RPMI8226 (cell line): Measurements from ENCODE around the gene MMRN2.

Experiments
- DNase-seq: peaks from one replicate; pipeline ENCODE4 v3.0.0-alpha.2; 2015

Gene MMRN2

DNA sequence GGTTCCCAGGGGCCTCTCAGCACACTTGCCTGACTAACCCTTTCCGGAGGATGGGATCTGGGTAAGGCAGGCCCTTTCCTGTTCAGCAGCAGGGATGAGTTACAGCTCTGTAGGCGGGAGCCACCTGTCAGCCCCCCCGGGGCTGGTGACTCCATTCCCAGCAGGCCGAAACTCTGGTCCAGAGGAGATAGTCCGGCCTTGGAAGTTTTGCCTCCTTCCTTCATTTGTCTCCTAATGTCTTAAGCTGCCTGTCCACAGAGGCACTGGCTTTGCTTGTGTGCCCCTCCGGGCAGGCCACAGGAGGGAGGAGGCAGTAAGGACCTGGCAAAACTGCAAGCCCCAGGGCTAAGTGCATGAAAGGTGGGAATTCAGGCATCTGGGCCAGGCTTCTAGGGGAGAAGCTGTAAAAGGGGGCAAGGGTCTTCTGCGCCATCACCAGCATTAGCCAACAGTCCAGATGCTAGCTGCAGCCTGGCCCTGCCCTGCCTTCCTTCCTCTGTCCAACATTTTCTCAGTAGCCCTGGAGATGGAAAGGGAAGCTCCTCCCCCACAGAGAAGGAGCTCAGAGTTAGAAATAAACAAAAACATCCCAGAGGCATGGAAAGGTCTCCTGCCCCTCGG, 12.1 kb upstream of the MMRN2 start:
- DNase-seq, result no peak

DNA sequence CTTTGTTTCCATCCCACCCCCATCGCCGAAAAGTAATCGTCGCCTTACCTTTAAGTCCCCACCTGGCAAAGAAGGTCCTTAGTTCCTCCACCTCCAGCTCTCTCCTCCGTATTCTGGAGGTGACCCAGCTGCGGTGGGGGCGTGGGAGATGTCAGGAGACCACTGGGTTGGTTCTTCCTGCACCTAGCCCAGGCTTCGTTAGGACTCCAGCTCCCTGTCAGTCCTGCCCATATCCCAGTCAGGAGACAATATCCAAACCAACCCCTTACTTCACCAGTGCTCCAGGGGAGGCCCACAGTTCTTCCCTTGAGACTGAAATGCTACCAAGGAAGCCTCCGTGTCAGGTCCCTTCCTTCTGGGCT, 11.6 kb upstream of the MMRN2 start:
- DNase-seq, result no peak

DNA sequence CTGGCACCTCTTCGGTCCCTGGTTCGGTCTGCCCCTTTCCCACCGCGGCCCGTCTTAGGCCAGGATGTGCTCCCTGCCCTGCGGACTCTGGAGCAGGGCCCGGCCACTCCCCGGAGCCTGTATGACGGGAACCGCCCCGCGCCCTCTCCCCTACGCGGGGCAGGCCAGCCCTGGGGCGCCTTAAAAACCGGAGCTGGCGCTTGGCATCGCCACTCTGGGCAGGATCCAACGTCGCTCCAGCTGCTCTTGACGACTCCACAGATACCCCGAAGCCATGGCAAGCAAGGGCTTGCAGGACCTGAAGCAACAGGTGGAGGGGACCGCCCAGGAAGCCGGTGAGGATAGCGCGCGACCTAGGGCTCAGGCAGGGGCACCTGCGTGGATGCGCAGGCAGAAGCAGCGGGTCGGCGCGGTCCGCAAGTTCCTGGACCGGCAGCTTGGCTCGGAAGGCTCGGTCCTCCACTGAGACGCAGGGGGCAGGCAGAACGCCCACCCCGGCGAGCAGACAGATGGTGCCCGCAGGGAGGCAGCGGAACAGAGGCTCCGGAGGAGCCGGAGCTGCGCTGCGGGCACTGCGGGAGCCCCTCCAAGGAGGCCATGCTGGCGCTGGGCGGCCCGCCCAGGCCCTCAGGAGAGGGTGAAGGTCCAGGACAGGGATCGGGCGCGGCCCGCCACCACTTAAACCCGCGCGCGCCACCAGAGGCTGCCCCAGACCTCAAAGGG, 11.0 kb upstream of the MMRN2 start, which contains the start of gene ADIRF:
TSS of gene ADIRF (plus strand) at position 212 of the 723 bp plus-strand sequence. CDS start at position 275, 63 bp downstream.
- DNase-seq, result no peak

DNA sequence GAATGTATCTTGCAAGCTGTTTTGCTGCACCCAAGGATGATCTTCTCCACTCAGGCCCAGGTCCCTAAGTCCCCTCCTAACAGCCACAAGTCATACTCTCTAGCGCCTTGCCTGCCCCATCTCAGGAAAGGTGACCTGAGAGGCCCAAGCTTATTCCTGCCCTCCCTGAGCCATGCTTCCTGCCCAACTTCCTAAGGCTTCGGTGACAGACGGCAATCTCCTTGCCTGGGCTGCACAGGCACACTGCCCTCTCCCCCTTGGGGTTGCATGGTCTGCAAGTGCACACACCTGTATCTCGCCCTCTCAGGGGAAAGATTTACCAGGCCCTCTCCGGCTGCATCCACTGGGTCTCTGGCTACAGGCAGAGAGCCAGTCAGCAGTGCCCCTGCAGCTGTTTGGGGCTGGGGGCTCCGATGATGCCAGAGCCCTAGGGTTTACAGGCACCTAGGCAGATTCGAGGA, 10.1 kb upstream of the MMRN2 start:
- no peak for DNase-seq

DNA sequence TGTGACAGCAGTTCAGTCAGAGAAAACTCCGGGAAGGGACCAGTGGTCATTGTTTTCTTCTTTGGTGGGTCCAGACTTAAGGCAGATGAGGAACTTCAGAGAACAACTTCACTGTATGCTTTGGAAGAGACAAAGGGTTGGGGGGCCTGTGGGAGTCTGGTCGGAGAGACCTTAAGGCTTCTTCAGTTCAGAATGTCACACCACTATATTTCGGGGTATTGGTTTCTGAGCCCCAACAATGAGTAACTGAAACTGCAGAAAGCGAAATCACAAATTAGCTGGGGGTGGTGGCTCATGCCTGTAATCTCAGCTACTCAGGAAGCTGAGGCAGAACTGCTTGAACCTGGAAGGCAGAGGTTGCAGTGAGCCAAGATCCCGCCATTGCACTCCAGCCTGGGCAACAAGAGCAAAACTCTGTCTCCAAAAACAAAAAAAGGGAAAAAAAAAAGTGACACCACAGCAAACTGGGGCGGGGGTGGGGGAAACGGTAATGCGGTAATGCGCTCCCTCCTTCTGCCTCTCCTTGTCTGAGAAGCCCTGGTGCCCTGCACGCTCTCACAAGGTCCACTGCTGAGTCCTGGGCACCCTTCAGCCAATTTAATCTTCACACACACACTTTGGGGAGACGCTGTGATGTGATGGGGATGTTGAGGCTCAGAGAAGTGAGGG, 8.7 kb upstream of the MMRN2 start:
- no peak for DNase-seq

DNA sequence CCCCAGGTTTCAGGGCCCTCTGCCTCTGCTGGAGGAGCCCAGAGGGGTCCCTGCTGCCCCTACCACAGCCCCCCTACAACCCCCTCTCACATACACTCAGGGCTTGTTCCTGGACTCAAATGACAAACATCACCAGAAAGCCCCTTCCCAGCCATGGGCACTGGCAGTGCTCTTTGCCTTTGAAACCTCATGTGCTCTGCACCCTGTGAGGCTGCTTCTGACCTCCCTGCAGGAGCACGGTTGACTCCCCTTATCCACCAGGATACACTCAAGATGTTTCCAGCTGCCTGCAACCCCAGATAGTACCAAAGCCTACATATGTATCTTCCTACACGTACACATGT, 7.4 kb upstream of the MMRN2 start:
- DNase-seq, result no peak

DNA sequence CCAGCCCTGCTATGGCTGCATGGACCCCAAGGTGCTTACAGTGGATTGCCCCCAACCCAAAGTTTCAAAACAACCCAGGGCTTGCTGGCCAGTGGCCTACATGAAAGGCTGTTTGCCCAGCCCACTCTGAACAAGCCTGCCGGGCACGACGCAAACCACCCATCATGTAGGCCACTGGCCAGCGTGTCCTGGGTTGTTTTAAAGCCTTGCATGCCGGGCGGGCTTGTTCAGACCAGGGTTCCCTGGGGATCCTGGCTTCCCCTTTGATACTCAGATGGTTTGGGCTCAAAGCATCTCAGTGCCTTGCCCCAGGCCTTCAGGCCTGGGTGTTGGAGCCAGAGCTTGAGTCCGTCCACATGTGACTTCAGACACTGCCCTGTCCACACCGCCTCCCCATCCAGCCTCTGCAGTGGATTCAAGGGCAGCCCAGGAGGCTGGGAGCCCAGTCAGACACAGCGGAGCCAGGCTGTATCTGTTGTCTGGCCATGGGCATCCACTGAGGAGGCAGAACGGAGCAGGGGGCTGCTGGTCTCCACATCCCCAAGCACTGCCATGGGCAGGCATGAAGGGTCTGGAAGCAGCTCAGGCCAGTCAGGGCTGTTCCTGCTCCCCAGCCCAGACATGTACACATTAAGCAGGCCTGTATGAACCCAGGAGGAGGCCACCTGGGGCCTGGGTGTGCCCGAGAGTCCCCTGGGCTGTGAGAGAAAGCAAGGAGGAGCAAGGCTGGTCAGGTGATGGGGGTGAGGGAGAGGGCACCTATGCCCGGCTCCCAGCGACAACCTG, 6.8 kb upstream of the MMRN2 start:
- DNase-seq, result no peak

DNA sequence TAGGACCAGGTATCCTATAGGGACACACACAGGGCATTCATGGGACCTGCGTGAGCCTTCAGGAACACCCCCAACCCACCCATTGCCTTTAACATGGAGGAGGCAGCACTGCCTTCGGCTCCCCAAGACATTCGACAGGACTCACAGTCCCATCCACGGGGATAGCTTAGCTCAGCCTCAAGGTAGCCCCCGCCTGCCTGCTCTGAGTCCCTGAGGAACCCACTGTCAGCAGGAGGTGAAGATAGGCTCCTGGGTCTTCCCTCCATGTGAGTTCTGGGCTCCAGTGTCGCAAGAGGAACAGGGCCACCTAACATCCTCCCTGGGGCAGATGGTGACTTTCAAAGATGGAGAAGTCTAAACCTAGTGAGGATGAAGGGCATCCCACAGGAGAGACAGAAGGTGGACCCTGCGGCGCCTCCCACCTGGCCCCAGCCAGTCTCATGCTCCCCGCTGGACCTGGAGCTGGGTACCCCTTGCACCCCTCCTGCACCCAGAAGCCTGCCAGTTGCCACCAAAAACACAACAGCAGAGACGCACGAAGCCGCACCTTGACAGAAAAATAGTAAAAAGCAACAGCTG, 6.0 kb upstream of the MMRN2 start:
- DNase-seq, result no peak

DNA sequence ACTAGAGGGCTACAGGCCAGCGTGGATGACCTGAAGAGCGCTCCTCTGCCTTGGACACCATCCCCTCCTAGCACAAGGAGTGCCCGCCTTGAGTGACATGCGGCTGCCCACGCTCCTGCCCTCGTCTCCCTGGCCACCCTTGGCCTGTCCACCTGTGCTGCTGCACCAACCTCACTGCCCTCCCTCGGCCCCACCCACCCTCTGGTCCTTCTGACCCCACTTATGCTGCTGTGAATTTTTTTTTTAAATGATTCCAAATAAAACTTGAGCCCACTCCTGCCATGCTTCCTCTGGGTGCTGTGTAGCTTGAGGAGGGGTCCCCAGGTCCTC, 5.5 kb upstream of the MMRN2 start:
- DNase-seq, result no peak

DNA sequence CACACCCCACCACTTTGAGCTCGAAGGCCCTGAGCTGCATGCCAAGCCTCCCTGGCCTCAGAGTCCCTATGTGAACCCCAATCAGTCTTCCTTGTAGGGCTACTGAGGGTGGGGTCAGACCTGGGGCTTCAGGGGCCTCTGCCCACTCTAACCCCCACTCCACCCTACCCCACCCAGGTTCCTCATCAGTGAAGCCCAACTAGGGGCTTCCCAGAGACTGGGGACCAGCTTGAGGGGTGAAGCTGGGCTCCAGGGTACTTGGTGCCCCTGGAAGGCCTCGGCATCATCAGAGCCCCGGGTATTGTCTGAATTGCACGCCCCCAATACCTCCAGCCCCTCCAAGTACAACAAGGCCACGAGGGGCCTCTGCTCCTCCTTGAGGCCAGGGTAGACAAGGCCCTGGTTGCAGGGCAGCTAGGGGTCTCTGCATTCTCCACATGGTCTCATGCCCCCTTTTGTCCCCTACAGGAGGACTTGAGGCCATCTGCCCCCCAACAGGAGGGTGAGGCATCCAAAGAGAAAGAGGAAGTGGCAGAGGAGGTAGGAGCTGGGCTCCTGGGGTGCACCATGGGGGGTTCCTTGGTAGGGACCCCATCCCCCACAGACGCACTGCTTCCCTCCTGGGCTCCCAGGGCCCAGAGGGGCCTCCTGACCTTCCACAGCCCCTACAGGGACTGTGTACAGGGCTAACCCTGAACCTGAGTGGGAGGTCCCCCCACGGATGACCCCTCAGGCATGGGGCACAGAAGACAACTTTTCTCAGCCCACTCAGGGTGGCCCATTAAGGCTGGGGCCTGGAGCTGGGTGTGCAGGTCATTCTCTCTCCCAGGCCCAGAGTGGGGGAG, 4.9 kb upstream of the MMRN2 start:
- no peak for DNase-seq

DNA sequence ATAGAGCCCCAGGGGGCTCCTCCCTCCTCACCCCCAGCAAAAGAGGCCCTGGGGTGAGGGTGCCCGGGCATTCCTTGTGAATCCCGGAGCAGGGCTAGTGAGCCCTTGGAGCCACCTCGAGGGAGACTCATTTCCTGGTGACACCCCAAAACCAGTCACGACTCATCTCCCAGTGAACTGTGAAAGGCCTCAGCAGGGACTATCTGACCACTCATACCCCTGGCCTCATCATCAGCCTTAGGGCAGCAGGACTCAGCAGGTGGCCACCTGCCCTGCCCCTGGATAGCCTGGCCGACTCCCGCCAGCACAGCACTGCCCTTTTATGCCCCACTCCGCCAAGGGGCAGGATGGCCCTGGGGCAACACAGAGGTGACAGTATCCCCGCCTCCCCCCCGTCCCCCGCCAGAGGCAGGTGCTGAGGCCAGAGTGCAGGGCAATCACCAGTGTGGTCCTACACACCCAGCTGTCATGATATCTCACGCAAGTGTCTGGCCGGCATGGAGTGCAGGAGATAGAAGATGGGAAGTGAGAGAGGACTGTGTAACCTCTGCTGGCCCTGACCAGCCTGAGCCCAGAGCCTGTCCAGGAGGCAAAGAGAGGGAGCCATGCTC, 4.2 kb upstream of the MMRN2 start:
- no peak for DNase-seq

DNA sequence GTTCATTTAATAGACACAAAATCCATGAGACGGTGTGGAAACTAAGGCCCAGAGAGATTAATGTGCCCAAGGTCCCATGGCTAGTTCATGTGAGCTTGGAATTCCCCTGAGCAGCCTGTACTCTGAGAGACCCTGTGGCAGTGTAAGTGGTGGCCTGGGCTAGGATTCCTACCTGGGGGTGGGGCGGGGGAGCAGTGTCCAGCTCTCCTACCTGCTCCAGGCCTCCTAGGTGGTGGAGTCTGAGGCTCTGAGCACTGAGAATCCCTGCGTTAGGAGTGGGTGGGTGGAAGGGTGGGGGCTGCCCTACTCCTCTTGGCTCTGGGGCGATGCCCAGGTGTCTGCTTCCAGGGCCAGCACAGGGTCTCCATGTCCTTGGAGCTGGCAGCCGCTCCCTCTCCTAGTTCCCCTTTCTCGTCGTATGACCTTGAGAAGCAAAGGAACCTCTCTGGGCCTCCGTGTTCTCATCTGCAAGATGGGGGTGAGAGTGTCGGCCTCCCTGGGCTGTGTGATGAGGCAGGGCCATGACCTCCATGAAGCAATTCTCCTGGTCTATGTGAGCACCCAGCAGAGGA, 3.5 kb upstream of the MMRN2 start:
- no peak for DNase-seq

DNA sequence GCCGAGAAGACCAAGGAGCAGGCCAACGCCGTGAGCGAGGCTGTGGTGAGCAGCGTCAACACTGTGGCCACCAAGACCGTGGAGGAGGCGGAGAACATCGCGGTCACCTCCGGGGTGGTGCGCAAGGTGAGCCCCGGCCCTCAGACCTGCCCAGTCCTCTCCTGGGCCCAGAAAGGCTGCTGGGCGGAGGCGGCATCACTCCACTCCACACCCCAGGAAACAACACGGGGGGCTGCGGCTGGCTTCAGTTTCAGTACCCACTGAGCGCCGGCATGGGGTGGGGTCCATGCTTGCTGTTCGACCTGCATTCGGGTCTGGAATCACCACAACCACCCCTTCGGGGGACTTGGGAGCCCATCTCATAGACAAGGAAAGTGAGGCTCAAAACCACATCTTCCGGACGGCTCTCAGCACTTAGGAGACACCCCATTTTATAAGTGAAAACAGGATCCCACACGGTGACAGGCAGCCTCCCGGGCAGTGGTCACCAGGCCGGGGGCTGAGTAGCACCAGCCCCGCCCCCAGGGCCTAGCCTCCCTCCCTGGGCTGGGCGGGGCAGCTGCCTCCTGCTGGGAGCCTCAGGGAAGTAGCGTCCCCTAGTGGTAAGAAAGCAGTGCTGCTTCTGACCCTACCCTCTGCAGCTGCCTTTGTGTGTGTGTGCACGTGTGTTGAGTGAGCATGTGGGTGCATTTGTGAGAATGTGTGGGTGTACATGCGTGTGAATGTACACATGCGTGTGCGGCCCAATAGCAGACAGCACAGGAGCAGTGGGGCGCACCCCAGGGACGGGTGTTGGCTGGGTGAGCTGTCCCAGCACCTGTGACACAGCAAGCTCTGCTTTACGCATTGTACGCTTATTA, 2.8 kb upstream of the MMRN2 start:
- DNase-seq, result peak; percentile 63

DNA sequence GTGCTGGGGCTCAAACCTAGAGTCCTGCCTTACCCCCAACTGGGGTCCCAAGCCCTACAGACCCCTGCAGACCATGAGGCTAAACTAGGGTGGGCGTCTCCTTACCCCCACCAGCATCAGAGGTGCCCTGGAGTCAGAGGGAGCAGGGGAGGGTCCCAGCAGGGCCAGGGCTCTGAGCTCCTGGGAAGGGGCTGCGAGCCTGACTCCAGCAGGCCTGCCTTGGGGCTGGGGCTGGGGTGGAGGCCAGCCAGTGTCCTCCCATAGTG, 2.3 kb upstream of the MMRN2 start:
- no peak for DNase-seq

DNA sequence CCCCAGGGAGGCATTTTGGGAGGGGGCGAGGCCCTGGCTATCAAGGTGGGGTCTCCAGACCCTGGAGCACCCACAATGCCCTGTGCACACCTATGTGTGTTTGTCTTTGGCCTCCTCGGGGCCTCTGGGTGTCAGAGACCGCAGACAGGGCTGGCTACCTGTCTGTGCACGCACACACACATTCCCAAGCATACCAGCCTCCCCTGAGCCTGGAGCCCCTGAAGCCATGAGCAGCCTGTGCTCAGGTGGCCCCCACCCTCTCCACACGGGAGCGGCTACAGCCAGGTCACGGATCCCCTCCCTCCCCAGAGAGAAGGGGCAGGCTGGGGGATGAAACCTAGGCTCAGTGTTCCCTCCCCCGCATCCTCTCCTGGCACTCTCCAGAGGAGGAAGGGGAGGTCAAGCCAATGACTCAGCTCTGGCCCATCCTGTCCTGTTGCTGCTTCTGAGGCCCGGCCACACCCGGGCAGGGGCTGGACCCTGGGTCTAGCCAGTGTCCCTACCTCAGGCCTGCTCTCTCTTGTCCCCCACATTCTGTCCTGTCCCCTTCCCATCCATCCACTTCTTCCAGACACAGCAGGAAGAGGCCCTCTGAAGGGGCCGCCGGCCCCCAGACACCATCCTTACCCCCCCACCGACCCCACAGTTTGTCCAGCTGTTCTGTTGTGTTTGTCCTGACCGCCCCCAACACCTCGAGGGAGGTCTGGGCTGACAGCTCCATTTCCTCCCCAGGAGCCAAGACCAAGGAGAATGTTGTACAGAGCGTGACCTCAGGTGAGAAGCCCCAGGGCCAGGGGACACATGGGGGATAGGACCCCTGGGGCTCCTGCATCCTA, 1.7 kb upstream of the MMRN2 start:
- no peak for DNase-seq

DNA sequence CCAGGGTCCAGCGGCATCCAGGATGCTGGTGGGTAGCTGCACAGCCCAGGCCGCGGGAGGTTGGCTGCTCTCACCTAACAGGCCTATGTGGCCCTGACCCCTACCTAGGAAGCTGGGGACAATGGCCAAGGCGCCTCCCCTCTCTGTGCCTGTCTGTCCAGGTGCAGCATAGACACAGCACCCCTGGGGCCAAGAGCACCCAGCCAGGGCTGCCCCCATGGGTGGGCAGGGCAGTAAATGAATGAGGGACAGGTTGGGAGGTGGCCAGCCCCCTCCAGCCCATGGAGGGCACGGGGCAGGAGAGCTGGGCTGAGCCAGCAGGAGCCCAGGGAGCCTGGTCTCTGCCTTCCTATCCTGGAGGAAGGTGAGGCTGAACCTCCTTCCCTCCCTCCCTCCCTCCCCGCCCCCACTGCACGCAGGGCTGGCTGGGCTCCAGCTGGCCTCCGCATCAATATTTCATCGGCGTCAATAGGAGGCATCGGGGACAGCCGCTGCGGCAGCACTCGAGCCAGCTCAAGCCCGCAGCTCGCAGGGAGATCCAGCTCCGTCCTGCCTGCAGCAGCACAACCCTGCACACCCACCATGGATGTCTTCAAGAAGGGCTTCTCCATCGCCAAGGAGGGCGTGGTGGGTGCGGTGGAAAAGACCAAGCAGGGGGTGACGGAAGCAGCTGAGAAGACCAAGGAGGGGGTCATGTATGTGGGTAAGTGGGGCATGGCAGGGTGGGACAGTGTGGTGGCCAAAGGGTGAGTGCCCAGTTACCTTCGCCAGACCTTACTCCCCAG, 893 bp upstream of the MMRN2 start, which contains the start of gene SNCG:
TSS of gene SNCG (plus strand) at position 484 of the 785 bp plus-strand sequence. CDS start at position 583, 99 bp downstream.
- DNase-seq, result no peak

DNA sequence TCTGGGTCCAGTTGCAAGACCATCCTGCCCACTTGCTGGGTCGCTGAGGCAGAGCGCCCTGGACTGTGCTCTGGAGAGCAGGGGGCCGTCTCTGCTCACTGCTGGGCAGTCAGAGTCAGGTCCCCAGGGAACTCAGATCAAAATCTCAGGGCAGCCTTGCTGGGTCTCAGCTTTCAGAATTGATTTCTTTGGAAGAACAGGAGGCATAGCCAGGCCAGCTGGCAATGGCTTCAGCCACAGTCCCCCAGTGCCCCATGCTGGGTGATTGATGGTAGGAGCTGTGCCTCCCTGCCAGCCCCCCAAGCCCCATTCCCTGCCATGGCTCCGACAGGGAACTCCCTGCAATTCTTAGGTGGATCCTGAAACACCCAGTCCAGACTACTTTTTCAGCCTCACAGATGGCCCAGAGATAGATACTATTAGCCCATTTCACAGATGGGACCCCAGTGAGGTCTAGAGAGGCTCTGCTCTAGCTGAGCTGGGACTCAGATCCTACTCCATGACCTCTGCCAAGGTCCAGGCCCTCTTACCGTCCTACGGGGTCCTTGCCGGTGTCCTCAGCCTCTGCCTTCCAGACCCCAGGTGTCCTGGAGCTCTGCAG, 467 bp downstream of the MMRN2 start:
- no peak for DNase-seq

DNA sequence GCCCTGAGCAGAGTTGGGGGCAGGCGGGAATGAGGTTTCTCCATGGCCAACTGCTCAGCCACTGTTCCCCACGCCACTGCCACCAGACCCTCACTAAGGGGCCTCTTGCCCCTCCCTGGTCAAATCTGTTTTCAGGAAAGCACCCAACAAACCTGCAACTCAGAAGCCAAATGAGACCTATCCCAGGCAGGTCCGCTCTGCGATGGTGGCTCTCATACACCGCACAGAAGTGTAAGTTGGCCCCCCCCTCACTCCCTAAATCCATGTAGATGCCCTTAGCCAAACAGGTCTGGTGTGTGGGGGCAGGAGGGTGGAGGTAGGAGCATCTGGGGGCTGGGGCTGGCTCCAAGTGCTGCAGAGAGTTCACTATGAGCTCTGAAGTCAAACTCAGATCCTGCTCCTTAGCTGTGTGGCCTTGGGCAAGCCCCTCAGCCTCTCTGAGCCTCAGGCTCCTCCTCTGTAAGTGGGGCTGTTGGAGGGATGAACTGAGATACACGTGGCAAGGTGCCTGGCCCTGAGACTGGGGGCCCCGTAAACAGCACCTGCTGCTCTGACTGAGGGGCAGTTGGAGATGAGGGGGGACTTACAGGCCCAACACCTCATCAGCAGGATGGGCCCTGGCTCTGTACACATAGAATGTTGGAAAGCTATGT, 1.1 kb downstream of the MMRN2 start:
- DNase-seq, result no peak
